HFFc6 (cell line): ENCODE data around the gene DLX2. TPM values are rescaled to one million over a fixed set of nuclear protein-coding genes. Genes with fewer than 3 reads are reported as not detected.

Experiments
- DNase-seq: peaks from one replicate; pipeline ENCODE4 v3.0.0-alpha.2; 2018
- H3K27ac Mint-ChIP-seq: 2 replicates; pipeline ENCODE4 v1.8.0; 2020; ENCODE audit warnings: mild to moderate bottlenecking, mixed read lengths
- H3K27me3 Mint-ChIP-seq: 2 replicates; pipeline ENCODE4 v1.8.0; 2021; ENCODE audit warnings: mild to moderate bottlenecking, moderate library complexity, mixed read lengths; ENCODE audit not compliant: insufficient read depth
- H3K36me3 Mint-ChIP-seq: 2 replicates; pipeline ENCODE4 v1.8.0; 2021; ENCODE audit warnings: low read depth, mixed read lengths
- H3K4me1 Mint-ChIP-seq: 2 replicates; pipeline ENCODE4 v1.8.0; 2020; ENCODE audit warnings: low read depth, mixed read lengths
- H3K4me3 Mint-ChIP-seq: 2 replicates; pipeline ENCODE4 v1.8.0; 2020; ENCODE audit warnings: mild to moderate bottlenecking, moderate library complexity, mixed read lengths
- H3K9me3 Mint-ChIP-seq: 2 replicates; pipeline ENCODE4 v1.8.0; 2020; ENCODE audit warnings: mild to moderate bottlenecking, mixed read lengths
- CTCF ChIP-seq: fragments of 200-600 bp; sonication (generic); IDR thresholded peaks from 2 replicates; pipeline ENCODE4 v1.5.0; 2021; ENCODE audit warnings: antibody characterized with exemption, mild to moderate bottlenecking
- total RNA-seq, 6 experiments: library from RNA; stranded (reverse); fragmentation: NEBNext Ultra II Directional; extraction: Animal tissue kit (Norgen Biotek cat#: 25700); gene quantifications; 2 replicates in 1 of 6; 3 replicates in 5 of 6; pipeline ENCODE4 v1.2.3, GENCODE V29; 2021

DLX2 gene
- total RNA-seq, 6 experiments from 2014 or later = 8.8 to 12.6 (median 9.5) TPM

GRCh38 chr2:172084645-172085459 lies 17.8 kb downstream of the DLX2 start:
- Mint-ChIP-seq H3K27me3 (peaks cover 54% of the 10 kb centered on the region), H3K4me3 (peak overlapping the region; percentile 98), H3K36me3 (peaks cover 31% of the 10 kb centered on the region), H3K27ac (peak overlapping the region; percentile 99), H3K4me1 (peaks cover 69% of the 10 kb centered on the region), H3K9me3 (peaks cover 9% of the 10 kb centered on the region)
- peak; percentile 98 for DNase-seq
- TF ChIP-seq CTCF = no peak

GRCh38 chr2:172084395-172084644 lies 18.4 kb downstream of the DLX2 start:
- peaks cover 70% of the 10 kb centered on the region for H3K4me1 Mint-ChIP-seq
- peak overlapping the region; percentile 98 for H3K4me3 Mint-ChIP-seq
- TF ChIP-seq CTCF = no peak
- peaks cover 10% of the 10 kb centered on the region for H3K9me3 Mint-ChIP-seq
- peaks cover 53% of the 10 kb centered on the region for H3K27me3 Mint-ChIP-seq
- peaks cover 31% of the 10 kb centered on the region for H3K36me3 Mint-ChIP-seq
- peak overlapping the region; percentile 99 for H3K27ac Mint-ChIP-seq
- DNase-seq = no peak

GRCh38 chr2:172083628-172084394 lies 18.9 kb downstream of the DLX2 start:
- H3K4me3 Mint-ChIP-seq = peak overlapping the region; percentile 98
- peak overlapping the region; percentile 99 for H3K27ac Mint-ChIP-seq
- peaks cover 30% of the 10 kb centered on the region for H3K36me3 Mint-ChIP-seq
- no peak for TF ChIP-seq CTCF
- H3K4me1 Mint-ChIP-seq = peaks cover 69% of the 10 kb centered on the region
- peaks cover 52% of the 10 kb centered on the region for H3K27me3 Mint-ChIP-seq
- peak; percentile 27 for DNase-seq
- peaks cover 10% of the 10 kb centered on the region for H3K9me3 Mint-ChIP-seq

GRCh38 chr2:172082944-172083627 lies 19.6 kb downstream of the DLX2 start:
- Mint-ChIP-seq H3K4me3 (peak overlapping the region; percentile 98), H3K9me3 (peaks cover 10% of the 10 kb centered on the region), H3K36me3 (peaks cover 23% of the 10 kb centered on the region), H3K4me1 (peaks cover 62% of the 10 kb centered on the region), H3K27ac (peak overlapping the region; percentile 99), H3K27me3 (peaks cover 47% of the 10 kb centered on the region)
- DNase-seq = peak; percentile 36
- TF ChIP-seq CTCF = no peak

GRCh38 chr2:172082105-172082943 lies 20.4 kb downstream of the DLX2 start:
- no peak for TF ChIP-seq CTCF
- Mint-ChIP-seq H3K36me3 (peaks cover 15% of the 10 kb centered on the region), H3K9me3 (peaks cover 10% of the 10 kb centered on the region), H3K4me1 (peaks cover 54% of the 10 kb centered on the region), H3K27ac (peak overlapping the region; percentile 99), H3K4me3 (peak overlapping the region; percentile 98), H3K27me3 (peaks cover 41% of the 10 kb centered on the region)
- peak; percentile 33 for DNase-seq
